Nephron progenitor cell (in vitro differentiated cells): Measurements from ENCODE around the gene AP4B1.

Source experiments
- DNase-seq: peaks from one replicate; pipeline ENCODE4 v3.0.0; 2021
- H3K27ac Mint-ChIP-seq: 2 replicates; pipeline ENCODE4 v1.8.0; 2021; ENCODE audit warnings: mild to moderate bottlenecking, moderate library complexity, mixed read lengths
- H3K27me3 Mint-ChIP-seq: 2 replicates; pipeline ENCODE4 v1.8.0; 2021; ENCODE audit warnings: mild to moderate bottlenecking, low read depth, mixed read lengths; ENCODE audit not compliant: poor library complexity
- H3K36me3 Mint-ChIP-seq: 2 replicates; pipeline ENCODE4 v1.8.0; 2021; ENCODE audit warnings: low read depth, mixed read lengths
- H3K4me1 Mint-ChIP-seq: 2 replicates; pipeline ENCODE4 v1.8.0; 2021; ENCODE audit warnings: mixed read lengths
- H3K4me3 Mint-ChIP-seq: 2 replicates; pipeline ENCODE4 v1.8.0; 2021; ENCODE audit warnings: mild to moderate bottlenecking, moderate library complexity, mixed read lengths
- H3K9me3 Mint-ChIP-seq: 2 replicates; pipeline ENCODE4 v1.8.0; 2021; ENCODE audit warnings: mild to moderate bottlenecking, moderate library complexity, mixed read lengths
- TF ChIP-seq, protein P1 (sequence below): fragments of 200-600 bp; sonication (generic); IDR thresholded peaks from 2 replicates; pipeline ENCODE4 v1.5.0; 2021; ENCODE audit warnings: antibody characterized with exemption

AP4B1 gene

DNA sequence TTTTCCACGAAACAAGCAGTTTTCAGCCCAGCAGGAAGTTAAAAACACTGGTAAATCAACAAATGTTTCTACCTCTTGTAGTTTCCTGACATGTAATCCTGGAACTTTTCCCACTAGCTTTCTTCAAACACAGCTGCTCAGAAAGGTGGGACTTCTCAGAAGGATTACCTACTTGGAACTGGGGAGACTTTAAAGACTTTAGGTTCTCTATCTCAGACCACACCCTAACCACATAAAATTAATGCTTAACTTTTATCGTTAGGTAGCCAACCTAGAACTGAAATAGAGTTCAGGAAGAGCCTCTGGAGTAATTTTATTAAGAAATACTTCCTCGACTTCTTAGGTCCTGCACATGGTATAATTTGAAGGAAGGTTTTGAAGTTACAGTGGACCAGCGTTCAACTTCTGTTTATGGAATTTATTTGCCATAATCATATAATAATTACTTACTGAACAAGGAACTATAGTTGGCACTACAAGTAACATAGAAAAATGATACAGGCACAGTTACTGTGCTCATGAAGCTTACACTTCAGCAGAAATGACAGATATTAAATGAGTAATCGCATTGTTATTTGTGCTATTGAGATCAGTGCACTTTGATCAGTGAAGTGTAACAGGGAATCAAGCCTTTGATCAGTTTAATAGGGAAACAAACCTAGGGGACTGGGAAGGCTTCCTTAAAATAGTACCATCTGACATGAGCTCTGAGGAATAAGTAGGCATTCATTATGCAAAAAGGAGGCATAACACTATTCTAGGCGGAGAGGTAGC is 17.0 kb downstream of the AP4B1 start, which contains the start of gene BCL2L15:
BCL2L15 (minus strand) TSS at position 180 of the 774 bp plus-strand sequence. CDS start 206 bp downstream, outside the sequence.
- no peak within 1 kb of the TSS for H3K4me3 Mint-ChIP-seq

DNA sequence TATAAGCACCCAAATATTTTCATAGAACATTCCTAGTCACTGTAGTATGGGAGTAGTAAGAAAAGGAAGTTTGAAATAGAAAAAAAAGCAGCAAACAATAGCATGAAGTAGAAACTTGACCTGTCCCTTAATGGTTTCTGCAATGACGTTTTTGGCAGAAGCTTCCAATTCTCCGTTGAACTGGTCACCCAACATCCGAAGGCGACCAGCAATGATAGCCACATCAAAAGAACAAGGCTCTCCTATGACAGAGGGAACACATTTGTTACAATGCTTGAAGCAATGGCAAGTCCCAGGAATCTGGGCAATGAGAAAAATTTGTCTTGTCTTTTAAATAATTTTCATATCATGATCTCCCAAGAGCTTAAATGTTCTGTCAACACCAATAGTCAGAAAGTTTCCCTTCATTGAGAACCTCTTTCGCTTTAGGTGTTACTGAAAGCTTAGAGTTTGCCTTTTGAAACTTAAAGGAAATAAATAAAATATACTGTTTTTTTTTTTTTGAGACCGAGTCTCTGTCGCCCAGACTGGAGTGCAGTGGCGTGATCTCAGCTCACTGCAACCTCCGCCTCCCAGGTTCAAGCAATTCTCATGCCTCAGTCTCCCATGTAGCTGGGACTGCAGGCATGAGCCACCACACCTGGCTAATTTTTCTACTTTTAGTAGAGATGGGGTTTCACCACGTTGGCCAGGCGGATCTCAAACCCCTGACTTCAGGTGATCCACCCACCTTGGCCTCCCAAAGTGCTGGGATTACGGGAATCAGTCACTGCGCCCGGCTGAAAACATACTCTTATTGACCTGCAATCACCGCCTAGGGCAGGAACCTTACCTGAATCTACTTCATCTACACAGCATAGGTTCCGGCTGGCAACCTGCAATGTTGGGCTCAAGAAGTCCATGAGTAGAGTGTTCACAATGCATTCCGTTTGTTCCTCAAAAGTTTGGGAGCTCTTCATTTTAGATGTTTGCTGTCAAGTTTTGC is 17.9 kb downstream of the AP4B1 start:
- no peaks in the 10 kb centered on the region for H3K9me3 Mint-ChIP-seq
- TF ChIP-seq, protein P1, sequence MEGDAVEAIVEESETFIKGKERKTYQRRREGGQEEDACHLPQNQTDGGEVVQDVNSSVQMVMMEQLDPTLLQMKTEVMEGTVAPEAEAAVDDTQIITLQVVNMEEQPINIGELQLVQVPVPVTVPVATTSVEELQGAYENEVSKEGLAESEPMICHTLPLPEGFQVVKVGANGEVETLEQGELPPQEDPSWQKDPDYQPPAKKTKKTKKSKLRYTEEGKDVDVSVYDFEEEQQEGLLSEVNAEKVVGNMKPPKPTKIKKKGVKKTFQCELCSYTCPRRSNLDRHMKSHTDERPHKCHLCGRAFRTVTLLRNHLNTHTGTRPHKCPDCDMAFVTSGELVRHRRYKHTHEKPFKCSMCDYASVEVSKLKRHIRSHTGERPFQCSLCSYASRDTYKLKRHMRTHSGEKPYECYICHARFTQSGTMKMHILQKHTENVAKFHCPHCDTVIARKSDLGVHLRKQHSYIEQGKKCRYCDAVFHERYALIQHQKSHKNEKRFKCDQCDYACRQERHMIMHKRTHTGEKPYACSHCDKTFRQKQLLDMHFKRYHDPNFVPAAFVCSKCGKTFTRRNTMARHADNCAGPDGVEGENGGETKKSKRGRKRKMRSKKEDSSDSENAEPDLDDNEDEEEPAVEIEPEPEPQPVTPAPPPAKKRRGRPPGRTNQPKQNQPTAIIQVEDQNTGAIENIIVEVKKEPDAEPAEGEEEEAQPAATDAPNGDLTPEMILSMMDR = no peak
- H3K27me3 Mint-ChIP-seq = peaks cover 4% of the 10 kb centered on the region
- H3K27ac Mint-ChIP-seq = no peak overlapping the region
- no peak overlapping the region for H3K4me3 Mint-ChIP-seq
- no peaks in the 10 kb centered on the region for H3K4me1 Mint-ChIP-seq
- H3K36me3 Mint-ChIP-seq = no peaks in the 10 kb centered on the region
- DNase-seq = no peak

More for the DNA sequence above, 17.0 kb downstream of the AP4B1 start, which contains the start of gene BCL2L15:
- no peaks in the 10 kb centered on the region for H3K9me3 Mint-ChIP-seq
- no peak within 1 kb of the TSS for H3K27ac Mint-ChIP-seq
- peaks cover 4% of the 10 kb centered on the region for H3K27me3 Mint-ChIP-seq
- no peak for DNase-seq
- TF ChIP-seq, protein P1 = no peak
- H3K36me3 Mint-ChIP-seq = no peaks in the 10 kb centered on the region
- no peaks in the 10 kb centered on the region for H3K4me1 Mint-ChIP-seq

DNA sequence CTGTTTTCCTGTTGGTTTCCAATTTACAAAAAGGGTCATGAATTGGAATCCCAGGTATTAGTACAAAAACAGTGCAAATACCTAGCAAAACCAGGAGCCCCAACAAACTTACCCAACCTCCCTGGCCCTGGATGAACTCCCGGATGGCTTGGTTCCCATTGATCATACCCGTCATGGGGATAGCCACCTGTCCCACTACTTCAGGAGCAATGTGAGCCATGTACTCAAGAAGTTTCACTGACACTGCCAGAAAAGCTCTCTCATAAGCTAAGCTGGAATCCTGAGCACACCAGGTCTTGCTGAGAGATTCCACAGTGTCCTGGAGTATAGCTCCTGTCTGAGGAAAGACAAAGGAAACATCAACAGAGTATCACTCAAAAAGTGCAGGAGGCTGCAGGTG is 22.9 kb downstream of the AP4B1 start:
- no peak overlapping the region for H3K4me3 Mint-ChIP-seq
- no peaks in the 10 kb centered on the region for H3K27me3 Mint-ChIP-seq
- no peaks in the 10 kb centered on the region for H3K9me3 Mint-ChIP-seq
- no peaks in the 10 kb centered on the region for H3K4me1 Mint-ChIP-seq
- TF ChIP-seq, protein P1 = no peak
- peak overlapping the region; percentile 89 for H3K27ac Mint-ChIP-seq
- DNase-seq = no peak
- no peaks in the 10 kb centered on the region for H3K36me3 Mint-ChIP-seq

DNA sequence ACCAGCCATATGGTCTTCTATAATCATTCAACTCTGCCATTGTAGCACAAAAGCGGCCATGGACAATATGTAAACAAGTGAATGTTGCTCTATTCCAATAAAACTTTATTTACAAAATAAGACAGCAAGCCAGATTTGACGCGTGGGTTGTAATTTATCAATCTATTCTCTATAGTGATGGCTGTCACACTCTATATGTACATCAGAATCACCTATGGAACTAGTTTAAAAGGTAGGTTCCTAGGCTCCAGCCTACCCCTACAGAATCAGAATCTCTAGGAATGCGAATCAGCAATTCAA is 24.9 kb downstream of the AP4B1 start:
- Mint-ChIP-seq H3K9me3 (no peaks in the 10 kb centered on the region), H3K27me3 (peaks cover 2% of the 10 kb centered on the region), H3K27ac (no peak overlapping the region), H3K4me1 (no peaks in the 10 kb centered on the region), H3K36me3 (no peaks in the 10 kb centered on the region), H3K4me3 (no peak overlapping the region)
- TF ChIP-seq, protein P1 = no peak
- DNase-seq = no peak

DNA sequence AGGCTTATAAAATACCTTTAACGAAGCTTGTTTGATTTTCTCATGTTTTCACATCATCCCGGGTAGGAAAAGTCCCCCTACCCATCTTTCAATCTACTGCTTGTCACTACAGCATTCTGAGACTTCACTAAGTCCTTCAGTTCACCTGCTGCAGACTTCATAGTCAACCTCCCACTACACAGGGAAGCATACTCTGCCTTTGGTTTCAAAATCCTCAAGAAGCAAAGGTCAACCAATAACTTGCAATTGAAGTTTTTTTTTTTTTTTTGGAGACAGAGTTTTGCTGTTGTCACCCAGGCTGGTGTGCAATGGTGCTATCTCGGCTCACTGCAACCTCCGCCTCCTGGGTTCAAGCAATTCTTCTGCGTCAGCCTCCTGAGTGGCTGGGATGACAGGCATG is 28.4 kb downstream of the AP4B1 start:
- H3K27ac Mint-ChIP-seq = no peak overlapping the region
- DNase-seq = no peak

More for the DNA sequence above, 28.4 kb downstream of the AP4B1 start:
- Mint-ChIP-seq H3K4me1 (peaks cover 12% of the 10 kb centered on the region), H3K36me3 (no peaks in the 10 kb centered on the region), H3K4me3 (no peak overlapping the region), H3K27me3 (peaks cover 2% of the 10 kb centered on the region), H3K9me3 (no peaks in the 10 kb centered on the region)
- TF ChIP-seq, protein P1 = no peak
